NOMO-1 treated with DMSO at 0.1 percent for 48 hours (cell line): Measurements from ENCODE around the gene KRTAP10-5.
"Not testable (repeated sequence)": the region's sequence is repeated elsewhere in the genome, so short reads cannot be mapped to it uniquely, and the experiment has no call there.

ENCODE experiments used
- DNase-seq: peaks from one replicate; lab custom pipeline; 2025; ENCODE audit not compliant: unreplicated experiment; lab: John Stamatoyannopoulos, UW

The KRTAP10-5 gene

DNA sequence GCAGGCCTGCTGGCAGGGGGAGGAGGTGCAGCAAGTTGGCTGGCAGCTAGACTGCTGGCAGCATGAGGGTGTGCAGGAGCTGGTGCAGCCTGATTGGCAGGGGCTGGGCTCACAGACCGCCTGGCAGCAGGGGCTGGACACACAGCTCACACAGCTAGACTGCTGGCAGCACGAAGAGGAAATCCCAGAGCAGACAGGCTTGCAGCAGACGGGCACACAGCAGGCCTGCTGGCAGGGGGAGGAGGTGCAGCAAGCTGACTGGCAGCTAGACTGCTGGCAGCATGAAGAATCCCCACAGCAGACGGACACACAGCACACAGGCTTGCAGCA lies 11.4 kb upstream of the KRTAP10-5 start:
- not testable (repeated sequence) for DNase-seq

DNA sequence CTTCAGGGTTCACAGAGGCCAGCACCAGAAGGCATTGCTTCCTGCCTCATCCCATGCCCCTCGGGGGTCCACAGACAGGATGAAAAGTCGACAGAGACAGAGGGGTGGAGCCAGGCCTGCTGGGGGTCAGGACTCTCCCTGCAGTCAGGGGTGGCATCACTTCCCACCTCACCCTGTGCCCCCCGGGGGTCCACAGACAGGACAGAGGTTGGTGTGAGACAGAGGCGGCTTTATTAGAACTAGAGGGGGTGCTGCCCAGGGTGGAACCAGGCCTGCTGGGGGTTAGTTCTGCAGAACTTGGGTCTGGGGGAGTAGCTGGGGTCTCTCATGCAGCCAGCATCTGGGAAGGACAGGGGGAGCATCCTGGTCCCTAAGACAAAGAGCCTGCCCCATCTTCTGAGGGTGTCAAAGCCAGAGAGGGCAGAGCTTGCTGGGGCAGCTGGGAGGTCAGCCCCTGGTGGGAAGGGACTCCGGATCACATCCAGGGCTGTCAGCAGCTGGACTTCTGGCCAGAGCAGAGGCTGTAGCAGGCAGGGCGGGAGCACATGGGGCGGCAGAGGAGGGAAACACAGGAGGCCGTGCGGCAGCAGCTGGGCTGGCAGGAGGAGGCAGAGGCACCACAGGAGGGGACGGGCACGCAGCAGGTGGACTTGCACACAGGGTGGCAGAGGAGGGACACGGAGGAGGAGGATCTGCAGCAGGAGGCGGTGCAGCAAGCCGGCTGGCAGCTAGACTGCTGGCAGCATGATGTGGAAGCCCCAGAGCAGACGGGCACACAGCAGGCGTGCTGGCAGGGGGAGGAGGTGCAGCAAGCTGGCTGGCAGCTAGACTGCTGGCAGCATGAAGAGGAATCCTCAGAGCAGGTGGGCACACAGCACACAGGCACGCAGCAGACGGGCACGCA lies 10.7 kb upstream of the KRTAP10-5 start:
- not testable (repeated sequence) for DNase-seq

- DNase-seq: no peak
These were observed 9.9 kb upstream of the KRTAP10-5 start for GRCh38 chr21:44590311-44590721.

DNA sequence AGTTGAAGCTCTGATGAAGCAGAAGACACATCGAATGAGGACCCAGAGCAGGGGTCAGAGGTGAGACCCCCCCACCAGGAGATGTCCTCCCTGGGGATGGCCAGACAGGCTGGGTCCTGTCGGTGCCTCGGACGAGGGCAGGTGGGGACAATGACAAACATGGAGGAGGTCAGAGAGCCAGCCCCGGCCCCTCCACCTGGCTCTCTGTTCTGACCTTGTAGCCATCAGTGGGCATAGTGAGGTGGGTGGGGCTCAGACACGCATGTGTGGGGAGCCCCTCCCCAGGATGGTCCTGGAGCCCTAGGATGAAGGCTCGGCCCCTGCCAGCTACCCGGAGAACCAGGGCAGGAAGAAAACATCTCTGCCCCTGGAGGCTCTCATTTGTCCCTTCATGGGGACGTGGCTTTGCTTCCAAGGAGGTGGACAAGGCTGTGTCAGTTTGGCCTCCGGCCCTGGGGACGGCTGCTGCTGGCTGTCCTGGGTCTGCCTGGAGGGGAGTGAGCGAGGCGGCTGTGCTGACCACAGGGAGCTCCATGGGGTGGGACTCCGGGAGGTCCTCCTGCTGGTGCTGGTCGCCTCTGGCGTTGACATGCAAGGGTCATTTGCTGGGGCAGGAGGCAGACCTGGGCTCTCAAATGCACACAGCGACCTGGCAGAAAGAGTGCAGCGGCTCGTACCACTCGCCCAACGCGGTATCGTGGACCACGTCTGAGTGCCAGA lies 9.3 kb upstream of the KRTAP10-5 start:
- no peak for DNase-seq

GRCh38 chr21:44589094-44589493 lies 8.7 kb upstream of the KRTAP10-5 start:
- DNase-seq: no peak

- DNase-seq: no peak
These were observed 5.5 kb upstream of the KRTAP10-5 start for GRCh38 chr21:44585892-44586291.

DNA sequence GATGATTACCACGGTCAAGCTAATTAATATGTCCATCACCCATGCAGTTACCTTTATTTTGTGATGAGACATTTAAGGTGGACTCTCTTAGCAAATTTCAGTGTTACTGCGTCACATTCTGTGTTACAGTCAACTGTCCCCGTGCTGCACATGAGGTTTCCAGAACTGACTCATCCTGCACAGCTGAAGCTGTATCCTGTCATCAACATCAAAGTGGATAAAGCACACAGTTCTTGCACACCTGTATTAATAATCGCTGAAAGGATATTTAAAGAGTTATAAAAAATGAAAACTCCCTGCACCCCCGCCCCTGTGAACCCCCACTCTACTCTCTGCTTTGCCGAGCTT lies 3.4 kb upstream of the KRTAP10-5 start:
- DNase-seq: no peak

DNA sequence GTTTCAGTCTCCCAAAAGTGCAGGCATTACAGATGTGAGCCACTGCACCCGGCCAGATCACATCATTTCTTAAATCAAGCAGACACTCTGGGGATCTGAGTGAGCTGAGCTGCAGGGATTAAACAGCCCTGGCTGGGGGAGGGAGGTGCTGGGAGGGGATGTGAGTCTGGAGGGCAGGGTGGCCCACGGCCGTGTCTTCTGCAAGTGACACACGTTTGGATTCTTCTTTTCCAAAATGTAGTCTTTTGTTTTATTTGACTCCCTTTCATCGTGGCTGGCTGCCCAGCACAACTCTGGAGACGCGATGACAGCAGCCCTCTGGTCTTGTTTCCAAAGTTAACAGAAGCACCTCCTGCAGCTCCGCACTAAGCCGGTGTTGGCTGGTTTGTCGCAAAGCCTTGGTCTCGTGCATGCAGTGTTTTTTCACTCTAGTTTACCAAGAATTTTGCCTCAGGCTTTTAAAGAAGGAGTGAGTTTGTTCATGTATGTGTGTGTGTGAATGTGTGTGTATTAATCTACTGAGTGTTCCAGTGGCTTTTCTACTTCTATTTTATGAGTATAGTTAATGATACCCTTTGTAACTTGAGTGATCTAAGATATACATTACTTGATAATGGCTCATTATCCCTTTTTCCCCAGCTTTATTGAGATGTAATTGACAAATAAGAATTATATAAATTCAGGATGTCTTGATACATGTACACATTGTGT lies 2.8 kb upstream of the KRTAP10-5 start:
- no peak for DNase-seq

DNA sequence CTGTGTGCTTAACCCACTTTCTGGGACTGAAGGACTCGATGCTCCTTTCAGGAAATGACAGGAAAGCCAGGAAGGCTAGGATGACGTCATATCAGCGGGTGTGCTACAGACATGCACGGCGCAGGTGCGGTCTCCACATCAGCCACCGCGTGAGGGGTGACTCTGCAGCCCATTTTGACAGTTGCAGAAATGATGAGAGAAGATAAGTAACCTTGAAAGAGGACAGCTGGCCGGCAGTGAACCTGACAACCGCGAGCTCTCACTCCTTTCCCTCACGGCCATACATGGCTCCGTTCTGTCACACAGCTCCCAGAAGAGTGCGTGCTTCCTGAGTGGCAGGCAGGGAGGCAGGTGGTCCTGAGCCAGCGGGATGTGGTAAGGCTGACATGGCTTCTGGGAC lies 1.7 kb upstream of the KRTAP10-5 start:
- DNase-seq: no peak

DNA sequence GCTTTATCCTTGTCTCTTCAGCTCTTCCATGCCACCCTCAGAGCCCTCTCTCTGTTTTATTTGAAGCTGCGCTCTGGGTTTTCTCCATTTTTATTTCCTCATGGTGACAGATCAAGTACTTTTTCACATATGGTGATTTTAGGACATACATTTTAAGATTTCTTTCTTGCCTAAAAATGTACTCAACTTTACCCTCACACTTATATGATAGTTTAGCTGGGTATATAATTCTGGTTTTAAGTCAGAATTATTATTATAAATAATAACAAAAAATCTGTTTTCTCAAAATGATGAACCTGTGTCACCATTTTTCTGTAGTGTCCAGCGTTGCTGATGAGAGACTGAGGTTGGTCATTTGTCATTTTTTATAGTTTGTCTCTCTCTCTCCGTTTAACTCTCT lies 754 bp upstream of the KRTAP10-5 start:
- no peak for DNase-seq

DNA sequence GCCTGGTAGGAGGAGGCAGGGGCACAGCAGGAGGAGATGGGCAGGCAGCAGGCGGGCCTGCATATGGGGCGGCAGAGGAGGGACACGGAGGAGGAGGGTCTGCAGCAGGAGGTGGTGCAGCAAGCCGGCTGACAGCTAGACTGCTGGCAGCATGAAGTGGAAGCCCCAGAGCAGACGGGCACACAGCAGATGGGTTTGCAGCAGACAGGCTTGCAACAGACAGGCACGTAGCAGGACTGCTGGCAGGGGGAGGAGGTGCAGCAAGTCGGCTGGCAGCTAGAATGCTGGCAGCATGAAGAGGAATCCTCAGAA lies 615 bp downstream of the KRTAP10-5 start:
- DNase-seq: no peak

GRCh38 chr21:44579056-44579832 lies 1.2 kb downstream of the KRTAP10-5 start:
- no peak for DNase-seq

GRCh38 chr21:44578371-44579055 lies 1.9 kb downstream of the KRTAP10-5 start:
- DNase-seq: no peak

DNA sequence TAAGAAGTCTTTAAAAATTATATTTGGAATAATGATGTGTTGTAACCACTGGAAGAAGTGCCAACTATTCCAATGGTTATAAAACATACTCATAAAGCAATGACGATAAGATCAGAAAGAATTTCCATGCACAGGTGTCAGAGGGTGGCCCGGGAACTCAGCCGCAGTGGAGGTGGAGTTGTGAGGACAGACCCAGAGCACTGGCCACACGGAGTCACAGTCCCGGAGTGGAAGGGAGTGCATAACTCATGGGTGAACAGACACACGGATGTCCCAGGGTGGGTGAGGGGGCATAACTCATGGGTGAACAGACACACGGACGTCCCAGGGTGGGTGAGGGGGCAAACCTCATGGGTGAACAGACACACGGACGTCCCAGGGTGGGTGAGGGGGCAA lies 4.4 kb downstream of the KRTAP10-5 start:
- DNase-seq: no peak

- no peak for DNase-seq
These were observed 4.9 kb downstream of the KRTAP10-5 start for GRCh38 chr21:44575307-44576024.

- no peak for DNase-seq
These were observed 5.7 kb downstream of the KRTAP10-5 start for GRCh38 chr21:44574457-44575306.

DNA sequence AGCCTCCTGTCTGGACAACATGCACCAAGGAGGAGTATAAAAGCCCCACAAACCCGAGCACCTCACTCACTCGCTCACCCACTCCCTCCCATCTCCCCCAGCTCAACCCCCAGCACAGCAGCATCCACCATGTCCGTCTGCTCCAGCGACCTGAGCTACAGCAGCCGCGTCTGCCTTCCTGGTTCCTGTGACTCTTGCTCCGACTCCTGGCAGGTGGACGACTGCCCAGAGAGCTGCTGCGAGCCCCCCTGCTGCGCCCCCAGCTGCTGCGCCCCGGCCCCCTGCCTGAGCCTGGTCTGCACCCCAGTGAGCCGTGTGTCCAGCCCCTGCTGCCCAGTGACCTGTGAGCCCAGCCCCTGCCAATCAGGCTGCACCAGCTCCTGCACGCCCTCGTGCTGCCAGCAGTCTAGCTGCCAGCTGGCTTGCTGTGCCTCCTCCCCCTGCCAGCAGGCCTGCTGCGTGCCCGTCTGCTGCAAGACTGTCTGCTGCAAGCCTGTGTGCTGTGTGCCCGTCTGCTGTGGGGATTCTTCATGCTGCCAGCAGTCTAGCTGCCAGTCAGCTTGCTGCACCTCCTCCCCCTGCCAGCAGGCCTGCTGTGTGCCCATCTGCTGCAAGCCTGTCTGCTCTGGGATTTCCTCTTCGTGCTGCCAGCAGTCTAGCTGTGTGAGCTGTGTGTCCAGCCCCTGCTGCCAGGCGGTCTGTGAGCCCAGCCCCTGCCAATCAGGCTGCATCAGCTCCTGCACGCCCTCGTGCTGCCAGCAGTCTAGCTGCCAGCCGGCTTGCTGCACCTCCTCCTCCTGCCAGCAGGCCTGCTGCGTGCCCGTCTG lies 6.6 kb downstream of the KRTAP10-5 start, which contains the start of gene KRTAP10-4:
Gene KRTAP10-4, plus strand, starts transcription at position 100 of the 827 bp plus-strand sequence. Its CDS starts 30 bp downstream, at position 130.
- DNase-seq: not testable (repeated sequence)

- DNase-seq: no peak
These were observed 7.3 kb downstream of the KRTAP10-5 start for GRCh38 chr21:44572959-44573583.
